GM12878 (cell line): ENCODE results near the gene ULBP2. TPM values are rescaled to one million over a fixed set of nuclear protein-coding genes. Genes with fewer than 3 reads are reported as not detected.

Source experiments
- ATAC-seq: fragments of 200-7000 bp; cut with Tn5 transposase; 3 replicates; pipeline ENCODE4 v1.9.1; 2020; ENCODE audit warnings: mild to moderate bottlenecking, moderate library complexity
- BruUV-seq: library from RNA; stranded (reverse); fragments of 400-500 nt; replicated peaks from 2 replicates; lab custom pipeline; 2021; lab: Mats Ljungman, UMichigan
- CTCF ChIA-PET: fragments of 300-600 bp; sonication (Branson Sonifier 250); formaldehyde crosslinking; extraction: SDS; loops from one replicate; lab custom pipeline; 2021; ENCODE audit warnings: inconsistent platforms; lab: Yijun Ruan, JAX
- POLR2A ChIA-PET: fragments of 350-600 bp; formaldehyde crosslinking; extraction: SDS; loops from one replicate; lab custom pipeline; 2021; ENCODE audit warnings: inconsistent platforms; lab: Charles Lee
- RAD21 ChIA-PET: fragments of 300-600 bp; sonication (Branson Sonifier 250); formaldehyde crosslinking; loops from one replicate; lab custom pipeline; 2023; ENCODE audit warnings: antibody characterized with exemption; ENCODE audit not compliant: unreplicated experiment; lab: Charles Lee
- SMC1A ChIA-PET: fragments of 300-600 bp; sonication (Branson Sonifier 250); formaldehyde crosslinking; loops from one replicate; lab custom pipeline; 2023; ENCODE audit not compliant: unreplicated experiment, uncharacterized antibody; lab: Charles Lee
- DNase-seq: peaks from one replicate; pipeline ENCODE4 v3.0.0-alpha.2; 2011; ENCODE audit warnings: low read depth, low spot score
- FAIRE-seq: peaks from 3 replicates; lab custom pipeline; 2011; peaks lifted over from hg19 to GRCh38; lab: Jason Lieb, UNC
- H2AFZ ChIP-seq: 2 replicates; pipeline ENCODE4 v1.6.0; 2011; ENCODE audit warnings: low read depth, low read length, control low read depth; ENCODE audit not compliant: control insufficient read depth
- H3K27ac ChIP-seq: 2 replicates; pipeline ENCODE4 v1.5.1; 2011; ENCODE audit warnings: control low read depth; ENCODE audit not compliant: control insufficient read depth, insufficient read depth
- H3K27me3 ChIP-seq, 2 experiments: replicated peaks in 1 of 2; 2 replicates each; pipeline versions ENCODE4 v1.6.0 to v1.6.1; 2011; ENCODE audit warnings: low read length in 1 of 2; ENCODE audit not compliant: control insufficient read depth in 2 of 2, insufficient read depth in 2 of 2
- H3K36me3 ChIP-seq, 2 experiments: 2 replicates each; pipeline ENCODE4 v1.5.1; 2011; ENCODE audit warnings: low read length in 1 of 2; ENCODE audit not compliant: control insufficient read depth in 2 of 2, insufficient read depth in 2 of 2
- H3K4me1 ChIP-seq: 2 replicates; pipeline ENCODE4 v1.6.1; 2011; ENCODE audit warnings: mild to moderate bottlenecking, low read length, moderate library complexity, mixed read lengths; ENCODE audit not compliant: control insufficient read depth, insufficient read depth
- H3K4me2 ChIP-seq: 2 replicates; pipeline ENCODE4 v1.6.0; 2011; ENCODE audit warnings: control low read depth; ENCODE audit not compliant: control insufficient read depth, insufficient read depth
- H3K4me3 ChIP-seq: fragments of 200-600 bp; sonication (generic); 2 replicates; pipeline ENCODE4 v1.5.1; 2016
- H3K79me2 ChIP-seq: 2 replicates; pipeline ENCODE4 v1.6.0; 2011; ENCODE audit warnings: low read length; ENCODE audit not compliant: control insufficient read depth, insufficient read depth
- H3K9ac ChIP-seq: 2 replicates; pipeline ENCODE4 v1.8.0; 2011; ENCODE audit warnings: low read length, control low read depth, mixed read lengths; ENCODE audit not compliant: control insufficient read depth, insufficient read depth
- H3K9me3 ChIP-seq: replicated peaks from 3 replicates; pipeline ENCODE4 v1.5.1; 2011; ENCODE audit warnings: mild to moderate bottlenecking, low read length; ENCODE audit not compliant: control insufficient read depth, insufficient read depth
- H4K20me1 ChIP-seq: 2 replicates; pipeline ENCODE4 v1.6.0; 2011; ENCODE audit not compliant: control insufficient read depth, insufficient read depth
- MYB ChIP-seq: fragments of 150-350 bp; IDR thresholded peaks from 2 replicates; pipeline ENCODE4 v1.6.1; 2014; ENCODE audit warnings: mild to moderate bottlenecking, low read depth, low read length, borderline replicate concordance
- NR2C1 ChIP-seq: fragments of 450-650 bp; IDR thresholded peaks from 2 replicates; pipeline ENCODE4 v1.6.1; 2017; ENCODE audit warnings: antibody characterized with exemption, mild to moderate bottlenecking, moderate library complexity
- NR2F1 ChIP-seq: fragments of 450-650 bp; conservative IDR thresholded peaks from 2 replicates; pipeline ENCODE4 v1.6.1; 2017; ENCODE audit warnings: mild to moderate bottlenecking
- ZNF274 ChIP-seq: IDR thresholded peaks from one replicate; pipeline ENCODE4 v1.8.0; 2011; ENCODE audit not compliant: insufficient read length, insufficient read depth
- WGBS: methylation state at CpG from one replicate; pipeline ENCODE4 v1.1.6; 2016; ENCODE audit warnings: low lambda C conversion rate; ENCODE audit not compliant: insufficient replicate concordance, insufficient coverage; ENCODE audit errors: missing lambda C conversion rate; 5-methylcytosine and 5-hydroxymethylcytosine counted together
- in situ Hi-C: fragments of 300-500 bp; cut with MboI; formaldehyde crosslinking; loops from 9 replicates; pipeline ENCODE4 v1.14.3; 2018; ENCODE audit warnings: mixed read lengths
- intact Hi-C: fragments of 100-400 bp; cut with micrococcal nuclease; formaldehyde crosslinking; loops from one replicate; pipeline ENCODE4 v1.14.2; 2022; ENCODE audit not compliant: unreplicated experiment
- polyA plus RNA-seq, 11 experiments: library from polyadenylated mRNA; depleted of rRNA in 4 of 11; unstranded in 6 of 11; stranded (reverse) in 5 of 11; fragments of >200 nt; fragmentation: Nextera tagmentation in 4 of 11; fragmentation: Illumina TruSeq in 1 of 11; extraction: Ambion mirVana in 4 of 11; extraction: Trizol in 1 of 11; gene quantifications; 1 replicate in 1 of 11; 2 replicates in 10 of 11; pipeline versions ENCODE4 v1.2.1 to v1.2.3, GENCODE V29; 2011 to 2016; ENCODE audit warnings: inconsistent platforms in 2 of 11, missing spikeins in 2 of 11, low read depth in 1 of 11
- total RNA-seq, 4 experiments: library from RNA; depleted of rRNA in 3 of 4; stranded (reverse); fragments of >200 nt in 3 of 4; fragmentation: Illumina TruSeq in 1 of 4; extraction: Trizol in 1 of 4; gene quantifications; 2 replicates each; pipeline versions ENCODE4 v1.2.1 to v1.2.3, GENCODE V29; 2013 to 2021
- TF ChIP-seq, protein P1 (sequence below): fragments of 450-650 bp; IDR thresholded peaks from 2 replicates; pipeline ENCODE4 v1.6.1; 2016; ENCODE audit warnings: mild to moderate bottlenecking, moderate library complexity, borderline replicate concordance
- TF ChIP-seq, protein P2 (sequence below): fragments of 450-650 bp; IDR thresholded peaks from 2 replicates; pipeline ENCODE4 v1.6.1; 2017; ENCODE audit warnings: antibody characterized with exemption, mild to moderate bottlenecking, moderate library complexity

Gene ULBP2
- total and polyA plus RNA-seq, 10 of the 15 experiments (the other 5 are each of a cell fraction or from before 2014, with no cell fraction given) = 0.16 to 2.5 (median 0.22) TPM; not detected in 3

DNA sequence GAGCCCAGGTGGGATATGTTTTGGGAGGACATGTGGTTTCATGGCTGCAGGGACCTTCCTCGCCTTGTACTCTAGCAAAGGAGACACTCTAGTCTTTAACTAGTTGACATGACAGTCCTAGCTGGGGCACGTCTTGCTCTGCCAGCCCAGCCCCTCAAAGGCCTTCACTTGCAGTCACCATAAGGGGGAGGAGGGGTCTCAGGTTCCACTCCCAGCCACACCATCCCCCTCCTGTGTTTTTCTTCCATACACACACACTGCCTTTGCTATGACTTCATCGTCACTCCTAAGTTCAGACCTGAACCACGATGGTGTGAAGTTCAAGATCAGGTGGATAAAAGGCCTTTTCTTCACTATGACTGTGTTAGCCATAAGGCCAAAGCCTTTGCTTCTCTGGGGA is 35.4 kb downstream of the ULBP2 start:
- Histone ChIP-seq H3K4me1 (no peaks in the 10 kb centered on the region), H3K9me3 (no peaks in the 10 kb centered on the region), H3K79me2 (no peaks in the 10 kb centered on the region), H3K27me3 (no peaks in the 10 kb centered on the region; a peak in 2 of 4 replicates), H3K4me2 (no peak overlapping the region), H3K27ac (no peak overlapping the region), H3K9ac (no peak overlapping the region), H2AFZ (no peak overlapping the region), H3K36me3 (no peaks in the 10 kb centered on the region), H4K20me1 (no peaks in the 10 kb centered on the region), H3K4me3 (no peak overlapping the region)
- ChIA-PET CTCF (no interaction called here), SMC1A (no interaction called here), POLR2A (no interaction called here), RAD21 (no interaction called here)
- ATAC-seq = no peak
- DNase-seq = no peak
- in situ Hi-C loops = no loop called here
- BruUV-seq = no TSS peak
- WGBS = 16% methylated on average over 4 of the region's 4 CpGs
- FAIRE-seq = no peak
- intact Hi-C loops = no loop called here
- TF ChIP-seq, protein P1, sequence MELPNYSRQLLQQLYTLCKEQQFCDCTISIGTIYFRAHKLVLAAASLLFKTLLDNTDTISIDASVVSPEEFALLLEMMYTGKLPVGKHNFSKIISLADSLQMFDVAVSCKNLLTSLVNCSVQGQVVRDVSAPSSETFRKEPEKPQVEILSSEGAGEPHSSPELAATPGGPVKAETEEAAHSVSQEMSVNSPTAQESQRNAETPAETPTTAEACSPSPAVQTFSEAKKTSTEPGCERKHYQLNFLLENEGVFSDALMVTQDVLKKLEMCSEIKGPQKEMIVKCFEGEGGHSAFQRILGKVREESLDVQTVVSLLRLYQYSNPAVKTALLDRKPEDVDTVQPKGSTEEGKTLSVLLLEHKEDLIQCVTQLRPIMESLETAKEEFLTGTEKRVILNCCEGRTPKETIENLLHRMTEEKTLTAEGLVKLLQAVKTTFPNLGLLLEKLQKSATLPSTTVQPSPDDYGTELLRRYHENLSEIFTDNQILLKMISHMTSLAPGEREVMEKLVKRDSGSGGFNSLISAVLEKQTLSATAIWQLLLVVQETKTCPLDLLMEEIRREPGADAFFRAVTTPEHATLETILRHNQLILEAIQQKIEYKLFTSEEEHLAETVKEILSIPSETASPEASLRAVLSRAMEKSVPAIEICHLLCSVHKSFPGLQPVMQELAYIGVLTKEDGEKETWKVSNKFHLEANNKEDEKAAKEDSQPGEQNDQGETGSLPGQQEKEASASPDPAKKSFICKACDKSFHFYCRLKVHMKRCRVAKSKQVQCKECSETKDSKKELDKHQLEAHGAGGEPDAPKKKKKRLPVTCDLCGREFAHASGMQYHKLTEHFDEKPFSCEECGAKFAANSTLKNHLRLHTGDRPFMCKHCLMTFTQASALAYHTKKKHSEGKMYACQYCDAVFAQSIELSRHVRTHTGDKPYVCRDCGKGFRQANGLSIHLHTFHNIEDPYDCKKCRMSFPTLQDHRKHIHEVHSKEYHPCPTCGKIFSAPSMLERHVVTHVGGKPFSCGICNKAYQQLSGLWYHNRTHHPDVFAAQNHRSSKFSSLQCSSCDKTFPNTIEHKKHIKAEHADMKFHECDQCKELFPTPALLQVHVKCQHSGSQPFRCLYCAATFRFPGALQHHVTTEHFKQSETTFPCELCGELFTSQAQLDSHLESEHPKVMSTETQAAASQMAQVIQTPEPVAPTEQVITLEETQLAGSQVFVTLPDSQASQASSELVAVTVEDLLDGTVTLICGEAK = no peak
- TF ChIP-seq NR2C1 = no peak
- TF ChIP-seq, all 136 proteins: peak for 0

DNA sequence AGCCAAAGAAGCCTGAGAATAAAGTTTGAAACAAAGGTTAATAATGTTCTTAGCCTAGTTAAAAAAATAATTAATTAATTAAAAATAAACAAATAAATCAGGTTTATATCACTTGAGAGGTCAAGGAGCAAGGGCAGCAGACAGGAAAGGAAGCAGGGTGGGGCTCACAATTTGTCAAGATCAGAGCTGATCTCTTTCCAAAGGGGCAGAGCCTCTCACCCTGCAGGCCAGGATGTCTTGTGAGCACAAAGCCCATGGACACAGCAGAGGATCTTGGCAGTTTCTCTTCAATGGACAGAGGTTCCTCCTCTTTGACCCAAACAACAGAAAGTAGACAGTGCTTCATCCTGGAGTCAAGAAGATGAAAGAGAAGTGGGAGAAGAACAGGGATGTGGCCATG is 36.8 kb downstream of the ULBP2 start:
- FAIRE-seq = no peak
- Histone ChIP-seq H3K4me1 (no peaks in the 10 kb centered on the region), H3K9me3 (no peaks in the 10 kb centered on the region), H2AFZ (no peak overlapping the region), H3K4me3 (no peak overlapping the region), H4K20me1 (no peaks in the 10 kb centered on the region), H3K4me2 (no peak overlapping the region), H3K79me2 (no peaks in the 10 kb centered on the region), H3K27me3 (no peaks in the 10 kb centered on the region; a peak in 2 of 4 replicates), H3K9ac (no peak overlapping the region), H3K36me3 (no peaks in the 10 kb centered on the region), H3K27ac (no peak overlapping the region)
- intact Hi-C loops = no loop called here
- TF ChIP-seq ZNF274 (no peak), MYB (no peak), NR2F1 (no peak)
- TF ChIP-seq, protein P2, sequence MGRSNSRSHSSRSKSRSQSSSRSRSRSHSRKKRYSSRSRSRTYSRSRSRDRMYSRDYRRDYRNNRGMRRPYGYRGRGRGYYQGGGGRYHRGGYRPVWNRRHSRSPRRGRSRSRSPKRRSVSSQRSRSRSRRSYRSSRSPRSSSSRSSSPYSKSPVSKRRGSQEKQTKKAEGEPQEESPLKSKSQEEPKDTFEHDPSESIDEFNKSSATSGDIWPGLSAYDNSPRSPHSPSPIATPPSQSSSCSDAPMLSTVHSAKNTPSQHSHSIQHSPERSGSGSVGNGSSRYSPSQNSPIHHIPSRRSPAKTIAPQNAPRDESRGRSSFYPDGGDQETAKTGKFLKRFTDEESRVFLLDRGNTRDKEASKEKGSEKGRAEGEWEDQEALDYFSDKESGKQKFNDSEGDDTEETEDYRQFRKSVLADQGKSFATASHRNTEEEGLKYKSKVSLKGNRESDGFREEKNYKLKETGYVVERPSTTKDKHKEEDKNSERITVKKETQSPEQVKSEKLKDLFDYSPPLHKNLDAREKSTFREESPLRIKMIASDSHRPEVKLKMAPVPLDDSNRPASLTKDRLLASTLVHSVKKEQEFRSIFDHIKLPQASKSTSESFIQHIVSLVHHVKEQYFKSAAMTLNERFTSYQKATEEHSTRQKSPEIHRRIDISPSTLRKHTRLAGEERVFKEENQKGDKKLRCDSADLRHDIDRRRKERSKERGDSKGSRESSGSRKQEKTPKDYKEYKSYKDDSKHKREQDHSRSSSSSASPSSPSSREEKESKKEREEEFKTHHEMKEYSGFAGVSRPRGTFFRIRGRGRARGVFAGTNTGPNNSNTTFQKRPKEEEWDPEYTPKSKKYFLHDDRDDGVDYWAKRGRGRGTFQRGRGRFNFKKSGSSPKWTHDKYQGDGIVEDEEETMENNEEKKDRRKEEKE = no peak
- DNase-seq = no peak
- ATAC-seq = no peak
- in situ Hi-C loops = no loop called here
- ChIA-PET POLR2A (no interaction called here), CTCF (interaction anchor here (1.6 kb wide), 1 partner anchor 38 kb away, joined by 6 read pairs; no protein-coding TSS in a partner anchor), RAD21 (no interaction called here), SMC1A (no interaction called here)
- no TSS peak for BruUV-seq
